ENCODE measurements around the gene ING4. TPM values are rescaled to one million over a fixed set of nuclear protein-coding genes. Genes with fewer than 3 reads are reported as not detected.

The ING4 gene
- total and polyA plus RNA-seq, 2 of the 13 experiments (the other 11 are each of a cell fraction or from before 2014, with no cell fraction given): 14.4 to 32.4 TPM

DNA sequence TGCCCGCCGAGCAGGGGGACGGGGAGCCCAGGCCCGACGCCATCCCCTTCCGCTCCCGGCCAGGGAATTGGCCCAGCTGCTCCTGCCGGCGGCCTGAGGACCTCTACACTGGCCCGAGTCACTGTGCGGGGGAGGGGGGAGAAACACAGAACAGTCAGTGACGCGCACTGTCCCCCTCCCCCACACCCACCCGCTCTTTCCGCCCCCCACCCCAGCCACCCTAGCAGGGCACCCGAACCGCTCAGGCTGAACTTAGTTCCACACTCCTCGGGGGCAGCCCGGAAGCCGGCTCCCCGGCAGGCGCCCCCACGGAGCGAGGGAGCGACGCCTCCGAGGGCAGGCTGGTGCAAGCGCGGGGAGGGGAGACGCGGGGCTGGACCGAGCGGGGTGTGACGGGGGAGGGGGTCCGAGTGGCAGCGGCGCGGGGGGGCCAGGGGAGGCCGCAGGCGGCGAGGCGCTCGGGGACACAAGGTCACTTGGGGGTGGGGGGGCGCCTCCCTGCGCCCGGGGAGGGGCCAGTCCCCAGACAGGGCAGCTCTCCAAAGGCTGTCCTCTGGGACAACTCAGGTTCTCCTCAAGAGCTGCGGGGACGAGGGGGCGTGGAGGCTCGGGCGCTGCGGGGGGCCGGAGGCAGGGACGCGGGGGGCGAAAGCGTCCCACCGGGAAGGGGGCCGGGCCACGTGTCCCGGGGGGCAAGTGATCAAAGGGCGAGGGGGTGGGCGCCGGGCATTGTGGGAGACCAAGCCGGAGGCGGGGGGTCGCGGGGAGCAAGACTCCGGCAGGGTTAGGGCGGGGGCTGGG is 56.4 kb downstream of the ING4 start (continued):
- TF ChIP-seq, protein P1, sequence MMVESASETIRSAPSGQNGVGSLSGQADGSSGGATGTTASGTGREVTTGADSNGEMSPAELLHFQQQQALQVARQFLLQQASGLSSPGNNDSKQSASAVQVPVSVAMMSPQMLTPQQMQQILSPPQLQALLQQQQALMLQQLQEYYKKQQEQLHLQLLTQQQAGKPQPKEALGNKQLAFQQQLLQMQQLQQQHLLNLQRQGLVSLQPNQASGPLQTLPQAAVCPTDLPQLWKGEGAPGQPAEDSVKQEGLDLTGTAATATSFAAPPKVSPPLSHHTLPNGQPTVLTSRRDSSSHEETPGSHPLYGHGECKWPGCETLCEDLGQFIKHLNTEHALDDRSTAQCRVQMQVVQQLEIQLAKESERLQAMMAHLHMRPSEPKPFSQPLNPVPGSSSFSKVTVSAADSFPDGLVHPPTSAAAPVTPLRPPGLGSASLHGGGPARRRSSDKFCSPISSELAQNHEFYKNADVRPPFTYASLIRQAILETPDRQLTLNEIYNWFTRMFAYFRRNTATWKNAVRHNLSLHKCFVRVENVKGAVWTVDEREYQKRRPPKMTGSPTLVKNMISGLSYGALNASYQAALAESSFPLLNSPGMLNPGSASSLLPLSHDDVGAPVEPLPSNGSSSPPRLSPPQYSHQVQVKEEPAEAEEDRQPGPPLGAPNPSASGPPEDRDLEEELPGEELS (CRISPR knock-in tag; IDR thresholded peaks at IDR 0.05): no peak
- TF ChIP-seq CBFB (CRISPR knock-in tag; IDR thresholded peaks at IDR 0.05): no peak
- no peak for TF ChIP-seq ZNF44 (CRISPR knock-in tag; IDR thresholded peaks at IDR 0.05)
- no peak for TF ChIP-seq EZH2 (conservative IDR thresholded peaks at IDR 0.05; ENCODE audit: low read depth, low read length)
- TF ChIP-seq TP53 (CRISPR knock-in tag; conservative IDR thresholded peaks at IDR 0.05): no peak
- no peak; the same call in 1 of the 2 replicates for TF ChIP-seq KDM5A (IDR thresholded peaks at IDR 0.05; ENCODE audit: borderline replicate concordance, low read length)
- TF ChIP-seq, protein P2, sequence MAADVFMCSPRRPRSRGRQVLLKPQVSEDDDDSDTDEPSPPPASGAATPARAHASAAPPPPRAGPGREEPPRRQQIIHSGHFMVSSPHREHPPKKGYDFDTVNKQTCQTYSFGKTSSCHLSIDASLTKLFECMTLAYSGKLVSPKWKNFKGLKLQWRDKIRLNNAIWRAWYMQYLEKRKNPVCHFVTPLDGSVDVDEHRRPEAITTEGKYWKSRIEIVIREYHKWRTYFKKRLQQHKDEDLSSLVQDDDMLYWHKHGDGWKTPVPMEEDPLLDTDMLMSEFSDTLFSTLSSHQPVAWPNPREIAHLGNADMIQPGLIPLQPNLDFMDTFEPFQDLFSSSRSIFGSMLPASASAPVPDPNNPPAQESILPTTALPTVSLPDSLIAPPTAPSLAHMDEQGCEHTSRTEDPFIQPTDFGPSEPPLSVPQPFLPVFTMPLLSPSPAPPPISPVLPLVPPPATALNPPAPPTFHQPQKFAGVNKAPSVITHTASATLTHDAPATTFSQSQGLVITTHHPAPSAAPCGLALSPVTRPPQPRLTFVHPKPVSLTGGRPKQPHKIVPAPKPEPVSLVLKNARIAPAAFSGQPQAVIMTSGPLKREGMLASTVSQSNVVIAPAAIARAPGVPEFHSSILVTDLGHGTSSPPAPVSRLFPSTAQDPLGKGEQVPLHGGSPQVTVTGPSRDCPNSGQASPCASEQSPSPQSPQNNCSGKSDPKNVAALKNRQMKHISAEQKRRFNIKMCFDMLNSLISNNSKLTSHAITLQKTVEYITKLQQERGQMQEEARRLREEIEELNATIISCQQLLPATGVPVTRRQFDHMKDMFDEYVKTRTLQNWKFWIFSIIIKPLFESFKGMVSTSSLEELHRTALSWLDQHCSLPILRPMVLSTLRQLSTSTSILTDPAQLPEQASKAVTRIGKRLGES (CRISPR knock-in tag; IDR thresholded peaks at IDR 0.05; ENCODE audit: borderline replicate concordance): no peak
- TF ChIP-seq ZNF329 (CRISPR knock-in tag; IDR thresholded peaks at IDR 0.05; ENCODE audit: low read depth): no peak
- no peak for TF ChIP-seq AHR (CRISPR knock-in tag; IDR thresholded peaks at IDR 0.05)
- no peak for TF ChIP-seq CSRNP1 (CRISPR knock-in tag; IDR thresholded peaks at IDR 0.05)
- peak; percentile 56 for TF ChIP-seq AGO2 (optimal IDR thresholded peaks at IDR 0.05; ENCODE audit: low read depth, low read length)
- peak; percentile 45; the same call in 1 of the 2 replicates for TF ChIP-seq ETV5 (CRISPR knock-in tag; IDR thresholded peaks at IDR 0.05; ENCODE audit: borderline replicate concordance)
- TF ChIP-seq NR2F2 (IDR thresholded peaks at IDR 0.05; ENCODE audit: borderline replicate concordance, low read depth): no peak
- TF ChIP-seq CBX1 (IDR thresholded peaks at IDR 0.05; ENCODE audit: low read depth): no peak
- TF ChIP-seq ZGPAT (CRISPR knock-in tag; IDR thresholded peaks at IDR 0.05): no peak
- no peak for TF ChIP-seq KAT8 (CRISPR knock-in tag; IDR thresholded peaks at IDR 0.05)
- TF ChIP-seq ZNF724P (CRISPR knock-in tag; IDR thresholded peaks at IDR 0.05; ENCODE audit: borderline replicate concordance): 0 out of 2 replicates have a peak, but pooled peaks have one; percentile 21
- TF ChIP-seq ZHX1 (CRISPR knock-in tag; IDR thresholded peaks at IDR 0.05; ENCODE audit: low read depth): no peak
